HepG2 (cell line): ENCODE results near the gene CARMIL3. TPM values are rescaled to one million over a fixed set of nuclear protein-coding genes. Genes with fewer than 3 reads are reported as not detected.
A peak's percentile ranks its signal among the peaks of the same experiment; 100 is the strongest.

Experiments used
- ATF7 ChIP-seq, 2 experiments: fragments of 450-650 bp in 1 of 2; sonication (generic) in 1 of 2; formaldehyde crosslinking in 1 of 2; IDR thresholded peaks; 2 replicates each; pipeline versions ENCODE4 v1.4.0 to v1.6.1; 2016 to 2020; ENCODE audit warnings: antibody characterized with exemption in 1 of 2, mild to moderate bottlenecking in 1 of 2, missing genetic modification reagents in 1 of 2
- CBFB ChIP-seq: sonication (generic); formaldehyde crosslinking; IDR thresholded peaks from 2 replicates; pipeline ENCODE4 v1.4.0; 2020; ENCODE audit warnings: missing genetic modification reagents
- CCDC6 ChIP-seq: sonication (generic); formaldehyde crosslinking; IDR thresholded peaks from 2 replicates; pipeline ENCODE4 v1.8.1; 2022; ENCODE audit warnings: mild to moderate bottlenecking, missing genetic modification reagents, moderate library complexity
- EP300 ChIP-seq, 3 experiments: sonication (generic) in 1 of 3; formaldehyde crosslinking in 1 of 3; IDR thresholded peaks; 2 replicates each; pipeline versions ENCODE4 v1.5.1 to v1.6.1; 2011 to 2020; ENCODE audit warnings: low read depth in 2 of 3, low read length in 2 of 3, borderline replicate concordance in 1 of 3, improper control_type of control experiment in 1 of 3, mild to moderate bottlenecking in 1 of 3, missing genetic modification reagents in 1 of 3, moderate library complexity in 1 of 3
- ISL2 ChIP-seq: sonication (generic); formaldehyde crosslinking; IDR thresholded peaks from 2 replicates; pipeline ENCODE4 v1.5.0; 2020; ENCODE audit warnings: missing genetic modification reagents
- MAF1 ChIP-seq: sonication (generic); formaldehyde crosslinking; IDR thresholded peaks from 2 replicates; pipeline ENCODE4 v1.5.0; 2020; ENCODE audit warnings: missing genetic modification reagents, borderline replicate concordance
- NFIB ChIP-seq: sonication (generic); formaldehyde crosslinking; IDR thresholded peaks from 2 replicates; pipeline ENCODE4 v1.9.0; 2021; ENCODE audit warnings: missing genetic modification reagents, mild to moderate bottlenecking, borderline replicate concordance
- PPARG ChIP-seq: conservative IDR thresholded peaks from 2 replicates; pipeline ENCODE4 v1.6.1; 2016; ENCODE audit warnings: missing biosample characterization, missing genetic modification reagents
- RFXANK ChIP-seq: IDR thresholded peaks from 2 replicates; pipeline ENCODE4 v1.6.1; 2016
- SATB2 ChIP-seq: sonication (generic); formaldehyde crosslinking; IDR thresholded peaks from 2 replicates; pipeline ENCODE4 v1.5.0; 2020; ENCODE audit warnings: missing genetic modification reagents
- SETDB1 ChIP-seq: sonication (generic); formaldehyde crosslinking; IDR thresholded peaks from 2 replicates; pipeline ENCODE4 v1.5.1; 2020; ENCODE audit warnings: missing genetic modification reagents, mild to moderate bottlenecking, borderline replicate concordance
- SMYD3 ChIP-seq: sonication (generic); formaldehyde crosslinking; IDR thresholded peaks from 2 replicates; pipeline ENCODE4 v1.8.1; 2023; ENCODE audit warnings: mild to moderate bottlenecking, missing genetic modification reagents
- SOX6 ChIP-seq, 2 experiments: fragments of 450-650 bp in 1 of 2; sonication (generic) in 1 of 2; formaldehyde crosslinking in 1 of 2; IDR thresholded peaks; 2 replicates each; pipeline versions ENCODE4 v1.4.0 to v1.6.1; 2017 to 2020; ENCODE audit warnings: antibody characterized with exemption in 1 of 2, mild to moderate bottlenecking in 1 of 2, missing genetic modification reagents in 1 of 2
- SRSF4 ChIP-seq: fragments of 200-400 bp; formaldehyde crosslinking; IDR thresholded peaks from one replicate; pipeline ENCODE4 v1.6.1; 2018; ENCODE audit warnings: mild to moderate bottlenecking, low read depth, low read length, moderate library complexity; ENCODE audit not compliant: poor library complexity, severe bottlenecking
- ZKSCAN1 ChIP-seq: fragments of 150-350 bp; IDR thresholded peaks from 2 replicates; pipeline ENCODE4 v1.6.1; 2014; ENCODE audit warnings: low read length
- ZNF136 ChIP-seq: sonication (generic); formaldehyde crosslinking; IDR thresholded peaks from 2 replicates; pipeline ENCODE4 v1.8.1; 2022; ENCODE audit warnings: low read depth, mild to moderate bottlenecking, moderate library complexity, missing genetic modification reagents
- polyA plus RNA-seq, 8 experiments: library from polyadenylated mRNA; depleted of rRNA in 3 of 8; stranded (reverse) in 7 of 8; unstranded in 1 of 8; fragments of >200 nt; fragmentation: Illumina TruSeq in 4 of 8; extraction: Trizol in 4 of 8; gene quantifications; 2 replicates each; pipeline versions ENCODE4 v1.2.1 to v1.2.3, GENCODE V29; 2011 to 2016; ENCODE audit warnings: low read depth in 4 of 8, missing spikeins in 1 of 8, mixed read lengths in 1 of 8; ENCODE audit not compliant: insufficient read depth in 1 of 8
- total RNA-seq, 5 experiments: library from RNA; depleted of rRNA; stranded (reverse); fragments of >200 nt; fragmentation: Illumina TruSeq; extraction: Trizol; gene quantifications; 2 replicates each; pipeline ENCODE4 v1.2.3, GENCODE V29; 2016; ENCODE audit warnings: low read depth in 1 of 5
- TF ChIP-seq, protein P1 (sequence below): sonication (generic); formaldehyde crosslinking; IDR thresholded peaks from 2 replicates; pipeline ENCODE4 v1.4.0; 2020; ENCODE audit warnings: mild to moderate bottlenecking, missing genetic modification reagents
- TF ChIP-seq, protein P2 (sequence below): sonication (generic); formaldehyde crosslinking; IDR thresholded peaks from 2 replicates; pipeline ENCODE4 v1.5.1; 2020; ENCODE audit warnings: mild to moderate bottlenecking, missing genetic modification reagents, moderate library complexity
- TF ChIP-seq, protein P3 (sequence below): sonication (generic); formaldehyde crosslinking; IDR thresholded peaks from 2 replicates; pipeline ENCODE4 v1.4.0; 2020; ENCODE audit warnings: missing genetic modification reagents
- TF ChIP-seq, protein P4 (sequence below): sonication (generic); formaldehyde crosslinking; conservative IDR thresholded peaks from 2 replicates; pipeline ENCODE4 v1.4.0; 2020; ENCODE audit warnings: missing genetic modification reagents

The CARMIL3 gene
- total and polyA plus RNA-seq, 2 of the 13 experiments (the other 11 are each of a cell fraction or from before 2014, with no cell fraction given): 0.27 to 0.55 TPM

DNA sequence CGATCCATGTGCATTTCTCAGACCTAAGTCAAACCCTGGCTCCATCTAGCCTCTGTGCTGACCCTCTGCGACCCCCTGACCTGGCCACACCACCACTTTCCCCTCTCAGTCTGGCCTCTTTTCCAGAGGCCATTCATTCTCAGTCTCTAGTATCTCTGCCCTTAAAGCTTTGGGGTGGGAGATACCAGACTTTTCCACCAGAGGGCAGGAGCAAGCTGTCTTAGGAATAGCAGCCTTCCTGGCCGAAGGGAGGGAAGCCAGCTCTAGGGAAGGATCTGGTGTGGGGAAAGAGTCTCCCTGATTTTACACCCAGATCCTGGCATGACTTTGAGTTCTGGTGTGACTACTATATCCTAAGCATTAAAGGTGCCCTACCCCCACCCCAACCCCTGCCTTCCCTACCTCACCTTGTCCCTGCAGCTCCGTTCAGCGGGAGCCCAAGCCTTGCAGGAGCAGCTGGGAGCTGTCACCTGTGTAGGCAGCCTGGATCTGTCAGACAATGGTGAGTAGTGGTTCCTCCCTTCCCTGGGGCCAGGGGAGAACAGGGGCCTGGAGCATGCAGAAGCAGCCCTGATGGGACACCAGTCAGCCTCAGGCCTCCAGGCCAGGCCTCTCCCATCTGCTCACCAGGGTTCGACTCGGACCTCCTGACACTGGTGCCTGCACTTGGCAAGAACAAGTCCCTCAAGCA is 6.6 kb downstream of the CARMIL3 start (continued):
- TF ChIP-seq MAF1 (CRISPR knock-in tag) (no peak), SMYD3 (CRISPR knock-in tag) (no peak), EP300 (IDR thresholded peaks at IDR 0.05; ENCODE audit: low read depth in 2 of 2, low read length in 2 of 2) (no peak), EP300 (CRISPR knock-in tag; IDR thresholded peaks at IDR 0.05; ENCODE audit: borderline replicate concordance) (no peak), ISL2 (CRISPR knock-in tag) (no peak), CCDC6 (CRISPR knock-in tag) (no peak), SETDB1 (CRISPR knock-in tag) (0 out of 2 replicates have a peak, but pooled peaks have one; percentile 46), RFXANK (CRISPR knock-in tag) (no peak), ZNF136 (no peak), PPARG (CRISPR knock-in tag) (peak; percentile 73; the same call in 1 of the 2 replicates), ZKSCAN1 (no peak; the same call in 1 of the 2 replicates), SOX6 (IDR thresholded peaks at IDR 0.05) (no peak), SOX6 (CRISPR knock-in tag; IDR thresholded peaks at IDR 0.05) (no peak), SATB2 (CRISPR knock-in tag) (no peak), ATF7 (IDR thresholded peaks at IDR 0.05) (no peak), ATF7 (CRISPR knock-in tag; IDR thresholded peaks at IDR 0.05) (no peak), CBFB (CRISPR knock-in tag) (peak; percentile 22; the same call in 1 of the 2 replicates), SRSF4 (no peak), NFIB (CRISPR knock-in tag) (no peak)
- TF ChIP-seq, protein P1, sequence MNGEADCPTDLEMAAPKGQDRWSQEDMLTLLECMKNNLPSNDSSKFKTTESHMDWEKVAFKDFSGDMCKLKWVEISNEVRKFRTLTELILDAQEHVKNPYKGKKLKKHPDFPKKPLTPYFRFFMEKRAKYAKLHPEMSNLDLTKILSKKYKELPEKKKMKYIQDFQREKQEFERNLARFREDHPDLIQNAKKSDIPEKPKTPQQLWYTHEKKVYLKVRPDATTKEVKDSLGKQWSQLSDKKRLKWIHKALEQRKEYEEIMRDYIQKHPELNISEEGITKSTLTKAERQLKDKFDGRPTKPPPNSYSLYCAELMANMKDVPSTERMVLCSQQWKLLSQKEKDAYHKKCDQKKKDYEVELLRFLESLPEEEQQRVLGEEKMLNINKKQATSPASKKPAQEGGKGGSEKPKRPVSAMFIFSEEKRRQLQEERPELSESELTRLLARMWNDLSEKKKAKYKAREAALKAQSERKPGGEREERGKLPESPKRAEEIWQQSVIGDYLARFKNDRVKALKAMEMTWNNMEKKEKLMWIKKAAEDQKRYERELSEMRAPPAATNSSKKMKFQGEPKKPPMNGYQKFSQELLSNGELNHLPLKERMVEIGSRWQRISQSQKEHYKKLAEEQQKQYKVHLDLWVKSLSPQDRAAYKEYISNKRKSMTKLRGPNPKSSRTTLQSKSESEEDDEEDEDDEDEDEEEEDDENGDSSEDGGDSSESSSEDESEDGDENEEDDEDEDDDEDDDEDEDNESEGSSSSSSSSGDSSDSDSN: peak; percentile 56; the same call in 1 of the 2 replicates
- TF ChIP-seq, protein P2, sequence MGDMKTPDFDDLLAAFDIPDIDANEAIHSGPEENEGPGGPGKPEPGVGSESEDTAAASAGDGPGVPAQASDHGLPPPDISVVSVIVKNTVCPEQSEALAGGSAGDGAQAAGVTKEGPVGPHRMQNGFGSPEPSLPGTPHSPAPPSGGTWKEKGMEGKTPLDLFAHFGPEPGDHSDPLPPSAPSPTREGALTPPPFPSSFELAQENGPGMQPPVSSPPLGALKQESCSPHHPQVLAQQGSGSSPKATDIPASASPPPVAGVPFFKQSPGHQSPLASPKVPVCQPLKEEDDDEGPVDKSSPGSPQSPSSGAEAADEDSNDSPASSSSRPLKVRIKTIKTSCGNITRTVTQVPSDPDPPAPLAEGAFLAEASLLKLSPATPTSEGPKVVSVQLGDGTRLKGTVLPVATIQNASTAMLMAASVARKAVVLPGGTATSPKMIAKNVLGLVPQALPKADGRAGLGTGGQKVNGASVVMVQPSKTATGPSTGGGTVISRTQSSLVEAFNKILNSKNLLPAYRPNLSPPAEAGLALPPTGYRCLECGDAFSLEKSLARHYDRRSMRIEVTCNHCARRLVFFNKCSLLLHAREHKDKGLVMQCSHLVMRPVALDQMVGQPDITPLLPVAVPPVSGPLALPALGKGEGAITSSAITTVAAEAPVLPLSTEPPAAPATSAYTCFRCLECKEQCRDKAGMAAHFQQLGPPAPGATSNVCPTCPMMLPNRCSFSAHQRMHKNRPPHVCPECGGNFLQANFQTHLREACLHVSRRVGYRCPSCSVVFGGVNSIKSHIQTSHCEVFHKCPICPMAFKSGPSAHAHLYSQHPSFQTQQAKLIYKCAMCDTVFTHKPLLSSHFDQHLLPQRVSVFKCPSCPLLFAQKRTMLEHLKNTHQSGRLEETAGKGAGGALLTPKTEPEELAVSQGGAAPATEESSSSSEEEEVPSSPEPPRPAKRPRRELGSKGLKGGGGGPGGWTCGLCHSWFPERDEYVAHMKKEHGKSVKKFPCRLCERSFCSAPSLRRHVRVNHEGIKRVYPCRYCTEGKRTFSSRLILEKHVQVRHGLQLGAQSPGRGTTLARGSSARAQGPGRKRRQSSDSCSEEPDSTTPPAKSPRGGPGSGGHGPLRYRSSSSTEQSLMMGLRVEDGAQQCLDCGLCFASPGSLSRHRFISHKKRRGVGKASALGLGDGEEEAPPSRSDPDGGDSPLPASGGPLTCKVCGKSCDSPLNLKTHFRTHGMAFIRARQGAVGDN (CRISPR knock-in tag): no peak; the same call in 1 of the 2 replicates
- TF ChIP-seq, protein P3, sequence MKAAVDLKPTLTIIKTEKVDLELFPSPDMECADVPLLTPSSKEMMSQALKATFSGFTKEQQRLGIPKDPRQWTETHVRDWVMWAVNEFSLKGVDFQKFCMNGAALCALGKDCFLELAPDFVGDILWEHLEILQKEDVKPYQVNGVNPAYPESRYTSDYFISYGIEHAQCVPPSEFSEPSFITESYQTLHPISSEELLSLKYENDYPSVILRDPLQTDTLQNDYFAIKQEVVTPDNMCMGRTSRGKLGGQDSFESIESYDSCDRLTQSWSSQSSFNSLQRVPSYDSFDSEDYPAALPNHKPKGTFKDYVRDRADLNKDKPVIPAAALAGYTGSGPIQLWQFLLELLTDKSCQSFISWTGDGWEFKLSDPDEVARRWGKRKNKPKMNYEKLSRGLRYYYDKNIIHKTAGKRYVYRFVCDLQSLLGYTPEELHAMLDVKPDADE (CRISPR knock-in tag): no peak
- TF ChIP-seq, protein P4, sequence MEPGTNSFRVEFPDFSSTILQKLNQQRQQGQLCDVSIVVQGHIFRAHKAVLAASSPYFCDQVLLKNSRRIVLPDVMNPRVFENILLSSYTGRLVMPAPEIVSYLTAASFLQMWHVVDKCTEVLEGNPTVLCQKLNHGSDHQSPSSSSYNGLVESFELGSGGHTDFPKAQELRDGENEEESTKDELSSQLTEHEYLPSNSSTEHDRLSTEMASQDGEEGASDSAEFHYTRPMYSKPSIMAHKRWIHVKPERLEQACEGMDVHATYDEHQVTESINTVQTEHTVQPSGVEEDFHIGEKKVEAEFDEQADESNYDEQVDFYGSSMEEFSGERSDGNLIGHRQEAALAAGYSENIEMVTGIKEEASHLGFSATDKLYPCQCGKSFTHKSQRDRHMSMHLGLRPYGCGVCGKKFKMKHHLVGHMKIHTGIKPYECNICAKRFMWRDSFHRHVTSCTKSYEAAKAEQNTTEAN: no peak
